Stimulated activated CD4-positive, alpha-beta T cell treated with anti-CD3 and anti-CD28 coated beads, Interleukin-15, amount 100 ng/mL, for 1 hour (primary cell): ENCODE results near the gene ADGRE3.
"Not testable (repeated sequence)": the region's sequence is repeated elsewhere in the genome, so short reads cannot be mapped to it uniquely, and the experiment has no call there.

Experiments used
- DNase-seq, 2 donors: peaks; one replicate each; pipeline ENCODE4 v3.0.0-alpha.2; 2020; ENCODE audit warnings: low read depth in 1 of 2, low spot score in 1 of 2

ADGRE3 gene

GRCh38 chr19:14669940-14670339, 4.7 kb downstream of the ADGRE3 start:
- no peak for DNase-seq

- no peak for DNase-seq
Observed at GRCh38 chr19:14661372-14661924, 13.2 kb downstream of the ADGRE3 start.

GRCh38 chr19:14659874-14660489, 14.7 kb downstream of the ADGRE3 start:
- DNase-seq: no peak

GRCh38 chr19:14655726-14656125, 18.9 kb downstream of the ADGRE3 start:
- no peak for DNase-seq

GRCh38 chr19:14654786-14655560, 19.7 kb downstream of the ADGRE3 start:
- no peak for DNase-seq

- DNase-seq: no peak
Observed at GRCh38 chr19:14650161-14650560, 24.5 kb downstream of the ADGRE3 start.

GRCh38 chr19:14649020-14649419, 25.6 kb downstream of the ADGRE3 start:
- DNase-seq: no peak

GRCh38 chr19:14648506-14648905, 26.1 kb downstream of the ADGRE3 start:
- no peak for DNase-seq

GRCh38 chr19:14639536-14640277, 34.9 kb downstream of the ADGRE3 start:
- DNase-seq: no peak

- no peak for DNase-seq
Observed at GRCh38 chr19:14632286-14632685, 42.4 kb downstream of the ADGRE3 start.

GRCh38 chr19:14629557-14629956, 45.1 kb downstream of the ADGRE3 start:
- no peak for DNase-seq

- DNase-seq: not testable (repeated sequence)
Observed at GRCh38 chr19:14624491-14624890, 50.2 kb downstream of the ADGRE3 start.

- no peak for DNase-seq
Observed at GRCh38 chr19:14619404-14619803, 55.2 kb downstream of the ADGRE3 start.

GRCh38 chr19:14616407-14616806, 58.2 kb downstream of the ADGRE3 start:
- DNase-seq: no peak

- DNase-seq: no peak
Observed at GRCh38 chr19:14615623-14616022, 59.0 kb downstream of the ADGRE3 start.

GRCh38 chr19:14614099-14614412, 60.6 kb downstream of the ADGRE3 start:
- no peak for DNase-seq

GRCh38 chr19:14613399-14614098, 61.1 kb downstream of the ADGRE3 start:
- not testable (repeated sequence) for DNase-seq

GRCh38 chr19:14612657-14613056, 62.0 kb downstream of the ADGRE3 start:
- DNase-seq: no peak

- DNase-seq: not testable (repeated sequence)
Observed at GRCh38 chr19:14612242-14612641, 62.4 kb downstream of the ADGRE3 start.

GRCh38 chr19:14611051-14611450, 63.6 kb downstream of the ADGRE3 start:
- no peak for DNase-seq

GRCh38 chr19:14606627-14607026, 68.0 kb downstream of the ADGRE3 start:
- no peak for DNase-seq
